H9 (cell line): ENCODE measurements around the gene DMRTB1. TPM values are rescaled to one million over a fixed set of nuclear protein-coding genes. Genes with fewer than 3 reads are reported as not detected.

Experiments used
- DNase-seq: peaks from one replicate; pipeline ENCODE4 v3.0.0-alpha.2; 2017
- H2AFZ ChIP-seq: one replicate; pipeline ENCODE4 v1.6.1; 2013; ENCODE audit warnings: mild to moderate bottlenecking, low read length, control low read depth, moderate library complexity
- H2AK5ac ChIP-seq: 2 replicates; pipeline ENCODE4 v1.6.1; 2013; ENCODE audit warnings: low read length, control low read depth, mixed read lengths; ENCODE audit not compliant: insufficient read length
- H2BK120ac ChIP-seq: one replicate; pipeline ENCODE4 v1.6.1; 2013; ENCODE audit warnings: low read depth, mild to moderate bottlenecking, low read length, control low read depth, inconsistent platforms; ENCODE audit not compliant: poor library complexity, severe bottlenecking
- H2BK12ac ChIP-seq: 2 replicates; pipeline ENCODE4 v1.6.1; 2013; ENCODE audit warnings: low read length, control low read depth, mixed read lengths, low read depth; ENCODE audit not compliant: insufficient read length
- H2BK15ac ChIP-seq: 2 replicates; pipeline ENCODE4 v1.6.1; 2013; ENCODE audit warnings: low read depth, low read length, control low read depth
- H2BK20ac ChIP-seq: one replicate; pipeline ENCODE4 v1.6.1; 2013; ENCODE audit warnings: low read depth, mild to moderate bottlenecking, low read length, control low read depth, inconsistent platforms; ENCODE audit not compliant: poor library complexity, severe bottlenecking
- H2BK5ac ChIP-seq: 2 replicates; pipeline ENCODE4 v1.6.1; 2013; ENCODE audit warnings: low read length, control low read depth, mixed read lengths; ENCODE audit not compliant: insufficient read length
- H3K14ac ChIP-seq: 2 replicates; pipeline ENCODE4 v1.6.1; 2013; ENCODE audit warnings: low read length, control low read depth; ENCODE audit not compliant: insufficient read depth
- H3K18ac ChIP-seq: 2 replicates; pipeline ENCODE4 v1.6.1; 2013; ENCODE audit warnings: low read depth, mild to moderate bottlenecking, mixed read lengths, low read length, control low read depth; ENCODE audit not compliant: insufficient read length
- H3K23ac ChIP-seq: 2 replicates; pipeline ENCODE4 v1.6.1; 2013; ENCODE audit warnings: low read length, control low read depth, mixed read lengths, low read depth; ENCODE audit not compliant: insufficient read length
- H3K23me2 ChIP-seq: 2 replicates; pipeline ENCODE4 v1.6.1; 2013; ENCODE audit warnings: low read depth, mild to moderate bottlenecking, mixed read lengths, low read length, control low read depth; ENCODE audit not compliant: insufficient read length, poor library complexity, severe bottlenecking
- H3K27ac ChIP-seq: 2 replicates; pipeline ENCODE4 v1.5.1; 2013; ENCODE audit warnings: low read length, control low read depth, mixed read lengths, low read depth; ENCODE audit not compliant: insufficient read length
- H3K27me3 ChIP-seq: 2 replicates; pipeline ENCODE4 v1.6.1; 2013; ENCODE audit warnings: low read length, control low read depth, inconsistent platforms; ENCODE audit not compliant: insufficient read depth
- H3K4ac ChIP-seq: 2 replicates; pipeline ENCODE4 v1.6.1; 2013; ENCODE audit warnings: low read depth, mild to moderate bottlenecking, control low read depth, inconsistent platforms, low read length, moderate library complexity
- H3K4me1 ChIP-seq: 2 replicates; pipeline ENCODE4 v1.6.1; 2013; ENCODE audit warnings: low read length, control low read depth, inconsistent platforms; ENCODE audit not compliant: insufficient read depth
- H3K4me2 ChIP-seq: 2 replicates; pipeline ENCODE4 v1.6.1; 2013; ENCODE audit warnings: low read length, control low read depth, mixed read lengths; ENCODE audit not compliant: insufficient read length, insufficient read depth
- H3K56ac ChIP-seq: 2 replicates; pipeline ENCODE4 v1.6.1; 2013; ENCODE audit warnings: low read depth, mild to moderate bottlenecking, mixed read lengths, low read length, control low read depth; ENCODE audit not compliant: insufficient read length
- H3K79me1 ChIP-seq: 2 replicates; pipeline ENCODE4 v1.6.1; 2013; ENCODE audit warnings: low read depth, mild to moderate bottlenecking, moderate library complexity, low read length, control low read depth, inconsistent platforms; ENCODE audit not compliant: insufficient read depth, poor library complexity, severe bottlenecking
- H3K79me2 ChIP-seq: 2 replicates; pipeline ENCODE4 v1.6.1; 2013; ENCODE audit warnings: low read length, control low read depth, inconsistent platforms; ENCODE audit not compliant: insufficient read depth
- H3K9ac ChIP-seq: 2 replicates; pipeline ENCODE4 v1.6.1; 2013; ENCODE audit warnings: low read length, control low read depth, mixed read lengths; ENCODE audit not compliant: insufficient read length; ENCODE audit errors: extremely low read depth
- H3K9me3 ChIP-seq: one replicate; pipeline ENCODE4 v1.6.1; 2013; ENCODE audit warnings: low read depth, low read length, inconsistent platforms; ENCODE audit not compliant: control insufficient read depth
- H3T11ph ChIP-seq: one replicate; pipeline ENCODE4 v1.6.1; 2013; ENCODE audit warnings: mild to moderate bottlenecking, low read length, control low read depth, inconsistent platforms
- H4K20me1 ChIP-seq: one replicate; pipeline ENCODE4 v1.6.1; 2013; ENCODE audit not compliant: control insufficient read depth, insufficient read length, insufficient read depth
- H4K5ac ChIP-seq: 2 replicates; pipeline ENCODE4 v1.6.1; 2013; ENCODE audit warnings: low read depth, mild to moderate bottlenecking, mixed read lengths, low read length, control low read depth; ENCODE audit not compliant: insufficient read length
- H4K8ac ChIP-seq: replicated peaks from 2 replicates; pipeline ENCODE4 v1.6.1; 2013; ENCODE audit warnings: low read length, control low read depth, mixed read lengths, low read depth; ENCODE audit not compliant: insufficient read length
- H4K91ac ChIP-seq: 2 replicates; pipeline ENCODE4 v1.6.1; 2013; ENCODE audit warnings: low read depth, mild to moderate bottlenecking, moderate library complexity, mixed read lengths, low read length, control low read depth; ENCODE audit not compliant: insufficient read length
- H3K27ac Mint-ChIP-seq, 3 experiments: 2 replicates in 2 of 3; 3 replicates in 1 of 3; pipeline ENCODE4 v1.8.0; 2020 to 2021; ENCODE audit warnings: mixed read lengths in 3 of 3, mild to moderate bottlenecking in 1 of 3, moderate library complexity in 1 of 3
- H3K27me3 Mint-ChIP-seq: 2 replicates; pipeline ENCODE4 v1.8.0; 2021; ENCODE audit warnings: low read depth, mild to moderate bottlenecking, moderate library complexity, mixed read lengths
- H3K36me3 Mint-ChIP-seq, 3 experiments: 2 replicates in 2 of 3; 3 replicates in 1 of 3; pipeline ENCODE4 v1.8.0; 2020 to 2021; ENCODE audit warnings: low read depth in 3 of 3, mixed read lengths in 3 of 3; ENCODE audit not compliant: insufficient read depth in 1 of 3
- H3K4me1 Mint-ChIP-seq, 2 experiments: 2 replicates each; pipeline ENCODE4 v1.8.0; 2020; ENCODE audit warnings: mixed read lengths in 2 of 2
- H3K4me3 Mint-ChIP-seq, 2 experiments: 2 replicates in 1 of 2; 3 replicates in 1 of 2; pipeline ENCODE4 v1.8.0; 2020 to 2021; ENCODE audit warnings: mild to moderate bottlenecking in 2 of 2, mixed read lengths in 2 of 2, moderate library complexity in 1 of 2
- H3K9me3 Mint-ChIP-seq, 2 experiments: 2 replicates in 1 of 2; 3 replicates in 1 of 2; pipeline ENCODE4 v1.8.0; 2020; ENCODE audit warnings: mild to moderate bottlenecking in 2 of 2, mixed read lengths in 2 of 2, moderate library complexity in 1 of 2
- CTCF ChIP-seq: fragments of 200-600 bp; sonication (generic); conservative IDR thresholded peaks from 3 replicates; pipeline ENCODE4 v1.8.0; 2021; ENCODE audit warnings: antibody characterized with exemption, mild to moderate bottlenecking
- WGBS: extraction: QIAGEN DNeasy Blood & Tissue Kit; methylation state at CpG from one replicate; pipeline ENCODE4 v1.1.7; 2013; ENCODE audit warnings: missing lambda C conversion rate, low lambda C conversion rate, mixed read lengths; ENCODE audit not compliant: insufficient read length; ENCODE audit errors: extremely low coverage; 5-methylcytosine and 5-hydroxymethylcytosine counted together
- long read RNA-seq: library from polyadenylated mRNA; unstranded; transcript quantifications from one replicate; pipeline ENCODE4 v2.0.0, GENCODE V29; 2020
- total RNA-seq: library from RNA; stranded (reverse); gene quantifications from 2 replicates; pipeline ENCODE4 v1.2.1, GENCODE V29; 2021

The DMRTB1 gene
- total RNA-seq = not detected in 2 replicates
- long read RNA-seq = 0 reads

GRCh38 chr1:53459321-53460175, at the start of gene DMRTB1:
Gene DMRTB1 (plus strand): TSS chr1:53459399. CDS start chr1:53459454, 55 bp downstream.
- Histone ChIP-seq H3K9ac (no peak within 1 kb of the TSS), H3K4me1 (no peaks in the 10 kb centered on the region), H3K4ac (no peak within 1 kb of the TSS), H3K14ac (no peak within 1 kb of the TSS), H3K23ac (no peak within 1 kb of the TSS), H3K9me3 (no peaks in the 10 kb centered on the region), H3K27me3 (no peaks in the 10 kb centered on the region), H2BK20ac (no peak within 1 kb of the TSS), H3K56ac (no peak within 1 kb of the TSS), H4K91ac (no peak within 1 kb of the TSS), H2BK15ac (no peak within 1 kb of the TSS), H3K79me1 (no peaks in the 10 kb centered on the region), H4K20me1 (no peaks in the 10 kb centered on the region), H3K18ac (no peak within 1 kb of the TSS), H2BK120ac (no peak within 1 kb of the TSS), H4K5ac (no peak within 1 kb of the TSS), H2BK5ac (no peak within 1 kb of the TSS), H4K8ac (no peak within 1 kb of the TSS), H2AFZ (no peak within 1 kb of the TSS), H3K4me2 (no peak within 1 kb of the TSS), H3K23me2 (no peaks in the 10 kb centered on the region), H2AK5ac (no peak within 1 kb of the TSS), H3K79me2 (no peaks in the 10 kb centered on the region), H3K27ac (no peak within 1 kb of the TSS), H3T11ph (no peak within 1 kb of the TSS), H2BK12ac (no peak within 1 kb of the TSS)
- no peak for DNase-seq
- no CpG with 5 or more reads among the region's 82 CpGs for WGBS
- TF ChIP-seq CTCF = no peak
- Mint-ChIP-seq H3K27me3 (peaks cover 13% of the 10 kb centered on the region), H3K27ac (no peak within 1 kb of the TSS), H3K4me1 (peaks cover 5 to 7% of the 10 kb centered on the region in 2 experiments; a peak in 3 of 4 replicates), H3K36me3 (no peaks in the 10 kb centered on the region), H3K9me3 (no peaks in the 10 kb centered on the region), H3K4me3 (no peak within 1 kb of the TSS; a peak in 1 of 5 replicates)
